Measurements from ENCODE around the gene RAB11FIP4.

GRCh38 chr17:31388351-31388750 is 3.1 kb upstream of the RAB11FIP4 start:
- TF ChIP-seq CTCF (IDR thresholded peaks at IDR 0.05; ENCODE audit: insufficient read depth, low read length, poor library complexity, severe bottlenecking) (no peak), EZH2phosphoT487 (conservative IDR thresholded peaks at IDR 0.05; ENCODE audit: low read length) (no peak)
